Neutrophil (primary cell): ENCODE results near the gene NCKAP5L.
A peak's percentile ranks its signal among the peaks of the same experiment; 100 is the strongest.
"Not testable (repeated sequence)": the region's sequence is repeated elsewhere in the genome, so short reads cannot be mapped to it uniquely, and the experiment has no call there.

Experiments used
- H3K27ac ChIP-seq: fragments of 200-600 bp; sonication (generic); 2 replicates; pipeline ENCODE4 v1.5.1; 2016; ENCODE audit warnings: mild to moderate bottlenecking, moderate library complexity
- H3K27me3 ChIP-seq: fragments of 200-600 bp; sonication (generic); 2 replicates; pipeline ENCODE4 v1.6.0; 2016; ENCODE audit warnings: mild to moderate bottlenecking
- H3K36me3 ChIP-seq: fragments of 200-600 bp; sonication (generic); 2 replicates; pipeline ENCODE4 v1.5.1; 2017
- H3K4me1 ChIP-seq, 2 experiments: fragments of 200-600 bp in 1 of 2; sonication (generic) in 1 of 2; 1 replicate in 1 of 2; 2 replicates in 1 of 2; pipeline versions ENCODE4 v1.5.1 to v1.6.1; 2013 to 2016; ENCODE audit warnings: low read depth in 1 of 2, low read length in 1 of 2, mild to moderate bottlenecking in 1 of 2, moderate library complexity in 1 of 2; ENCODE audit not compliant: control insufficient read depth in 1 of 2, insufficient read depth in 1 of 2
- H3K4me3 ChIP-seq, 2 experiments: fragments of 200-600 bp in 1 of 2; sonication (generic) in 1 of 2; 1 replicate in 1 of 2; 2 replicates in 1 of 2; pipeline ENCODE4 v1.5.1; 2013 to 2016; ENCODE audit warnings: low read depth in 1 of 2, low read length in 1 of 2, mild to moderate bottlenecking in 1 of 2, moderate library complexity in 1 of 2
- H3K9me3 ChIP-seq: fragments of 200-600 bp; sonication (generic); 2 replicates; pipeline ENCODE4 v1.5.1; 2016
- TF ChIP-seq, protein P1 (sequence below): fragments of 200-600 bp; sonication (generic); IDR thresholded peaks from 2 replicates; pipeline ENCODE4 v1.5.1; 2016; ENCODE audit warnings: antibody characterized with exemption

The NCKAP5L gene

DNA sequence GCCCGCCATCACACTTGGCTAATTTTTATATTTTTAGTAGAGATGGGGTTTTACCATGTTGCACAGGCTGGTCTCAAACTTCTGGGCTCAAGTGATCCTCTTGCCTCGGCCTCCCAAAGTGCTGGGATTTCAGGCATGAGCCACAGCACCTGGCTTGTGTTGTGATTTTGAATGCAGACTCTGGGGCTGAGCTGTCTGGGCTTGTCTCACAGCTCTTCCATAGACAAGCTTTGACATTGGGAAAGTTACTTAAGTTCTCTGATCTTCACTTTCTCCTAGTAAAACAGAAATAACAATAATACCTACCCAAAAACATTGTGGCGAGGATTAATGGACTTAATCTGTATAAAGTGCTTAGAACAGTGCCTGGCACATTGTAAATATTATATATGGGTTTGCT is 50.9 kb downstream of the NCKAP5L start:
- no peak overlapping the region for H3K4me3 ChIP-seq
- peaks cover 10% of the 10 kb centered on the region for H3K27me3 ChIP-seq
- TF ChIP-seq, protein P1, sequence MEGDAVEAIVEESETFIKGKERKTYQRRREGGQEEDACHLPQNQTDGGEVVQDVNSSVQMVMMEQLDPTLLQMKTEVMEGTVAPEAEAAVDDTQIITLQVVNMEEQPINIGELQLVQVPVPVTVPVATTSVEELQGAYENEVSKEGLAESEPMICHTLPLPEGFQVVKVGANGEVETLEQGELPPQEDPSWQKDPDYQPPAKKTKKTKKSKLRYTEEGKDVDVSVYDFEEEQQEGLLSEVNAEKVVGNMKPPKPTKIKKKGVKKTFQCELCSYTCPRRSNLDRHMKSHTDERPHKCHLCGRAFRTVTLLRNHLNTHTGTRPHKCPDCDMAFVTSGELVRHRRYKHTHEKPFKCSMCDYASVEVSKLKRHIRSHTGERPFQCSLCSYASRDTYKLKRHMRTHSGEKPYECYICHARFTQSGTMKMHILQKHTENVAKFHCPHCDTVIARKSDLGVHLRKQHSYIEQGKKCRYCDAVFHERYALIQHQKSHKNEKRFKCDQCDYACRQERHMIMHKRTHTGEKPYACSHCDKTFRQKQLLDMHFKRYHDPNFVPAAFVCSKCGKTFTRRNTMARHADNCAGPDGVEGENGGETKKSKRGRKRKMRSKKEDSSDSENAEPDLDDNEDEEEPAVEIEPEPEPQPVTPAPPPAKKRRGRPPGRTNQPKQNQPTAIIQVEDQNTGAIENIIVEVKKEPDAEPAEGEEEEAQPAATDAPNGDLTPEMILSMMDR, result no peak
- H3K36me3 ChIP-seq, result no peaks in the 10 kb centered on the region
- H3K27ac ChIP-seq, result no peak overlapping the region
- peaks cover 12 to 14% of the 10 kb centered on the region in 2 experiments for H3K4me1 ChIP-seq
- H3K9me3 ChIP-seq, result no peaks in the 10 kb centered on the region

DNA sequence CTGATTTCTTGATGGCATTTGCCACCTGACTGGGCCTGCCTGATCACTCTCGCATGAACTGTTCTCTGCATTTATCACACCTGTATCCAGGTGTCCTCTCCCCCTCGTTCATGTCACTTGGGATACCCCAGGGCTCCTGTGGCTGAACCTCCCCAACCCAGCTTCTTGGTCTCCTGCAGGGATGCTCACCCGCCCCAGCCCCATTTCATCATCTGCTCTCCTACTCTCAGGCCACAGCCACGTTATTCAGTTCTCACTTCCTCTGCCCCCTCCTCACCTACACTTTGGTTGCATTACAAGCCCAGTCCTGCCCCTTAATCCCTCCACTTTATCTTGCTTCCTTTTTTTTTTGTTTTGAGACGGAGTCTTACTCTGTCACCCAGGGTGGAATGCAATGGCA is 51.4 kb downstream of the NCKAP5L start:
- no peaks in the 10 kb centered on the region for H3K36me3 ChIP-seq
- peaks cover 12 to 14% of the 10 kb centered on the region in 2 experiments for H3K4me1 ChIP-seq
- no peaks in the 10 kb centered on the region for H3K9me3 ChIP-seq
- TF ChIP-seq, protein P1, result no peak
- no peak overlapping the region for H3K4me3 ChIP-seq
- no peak overlapping the region for H3K27ac ChIP-seq
- peaks cover 8% of the 10 kb centered on the region for H3K27me3 ChIP-seq

DNA sequence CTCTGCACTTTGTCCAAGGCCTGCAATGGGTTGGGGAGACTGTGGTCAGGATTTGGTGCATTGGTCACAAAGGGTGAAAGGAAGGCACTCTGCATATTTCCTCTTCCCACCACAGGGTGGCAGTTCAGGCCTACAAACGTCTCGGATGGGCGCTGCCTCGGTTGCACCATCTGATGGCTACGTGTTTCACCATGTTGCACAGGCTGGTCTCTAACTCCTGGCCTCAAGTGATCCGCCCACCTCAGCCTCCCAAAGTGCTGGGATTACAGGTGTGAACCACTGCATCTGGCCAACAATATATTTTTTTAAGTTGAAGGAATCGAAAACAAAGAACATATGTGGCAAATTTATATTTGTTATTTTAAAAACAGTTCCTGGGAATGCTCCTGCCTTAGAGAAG is 51.8 kb downstream of the NCKAP5L start:
- Histone ChIP-seq H3K27me3 (peaks cover 8% of the 10 kb centered on the region), H3K36me3 (no peaks in the 10 kb centered on the region), H3K4me1 (peaks cover 12 to 14% of the 10 kb centered on the region in 2 experiments), H3K27ac (no peak overlapping the region), H3K4me3 (no peak overlapping the region), H3K9me3 (no peaks in the 10 kb centered on the region)
- TF ChIP-seq, protein P1, result peak; percentile 74

DNA sequence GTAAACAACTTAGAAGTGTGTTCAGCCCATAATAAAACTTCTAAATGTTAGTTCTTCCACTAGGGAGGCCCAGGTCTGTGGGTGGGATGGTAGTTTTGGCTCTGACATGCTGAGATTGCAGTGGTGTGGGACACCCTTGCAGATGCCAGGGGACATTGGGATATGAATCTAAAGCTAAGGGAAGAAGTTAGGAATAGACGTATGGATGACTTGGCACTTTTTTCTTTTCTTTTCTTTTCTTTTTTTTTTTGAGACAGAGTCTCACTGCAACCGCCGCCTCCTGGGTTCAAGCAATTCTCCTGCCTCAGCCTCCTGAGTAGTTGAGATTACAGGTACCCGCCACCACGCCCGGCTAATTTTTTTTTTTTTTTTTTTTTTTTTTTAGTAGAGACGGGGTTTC is 55.1 kb downstream of the NCKAP5L start:
- not testable (repeated sequence) for H3K4me3 ChIP-seq, H3K36me3 ChIP-seq, H3K27ac ChIP-seq, H3K9me3 ChIP-seq, H3K27me3 ChIP-seq
- peaks cover 11 to 12% of the 10 kb centered on the region in 2 experiments for H3K4me1 ChIP-seq

DNA sequence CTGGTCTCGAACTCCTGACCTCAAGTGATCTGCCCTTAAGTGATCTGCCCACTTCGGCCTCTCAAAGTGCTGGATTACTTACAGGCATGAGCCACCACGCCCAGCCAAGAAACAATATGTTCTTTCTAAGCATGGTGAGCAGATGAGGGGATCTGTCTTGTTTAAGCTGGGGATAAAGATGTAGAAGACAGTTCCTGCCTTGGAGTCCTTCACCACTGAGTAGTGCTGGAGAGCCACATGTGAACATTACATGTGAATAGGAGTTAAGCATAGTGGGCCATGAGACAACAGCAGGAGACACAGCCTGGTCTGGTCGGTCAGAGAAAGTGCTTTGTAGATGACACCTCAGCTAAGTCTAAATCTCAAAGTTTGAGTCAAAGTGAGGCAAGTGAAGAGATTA is 60.9 kb downstream of the NCKAP5L start:
- TF ChIP-seq, protein P1, result no peak
- Histone ChIP-seq H3K27me3 (no peaks in the 10 kb centered on the region), H3K27ac (no peak overlapping the region), H3K9me3 (no peaks in the 10 kb centered on the region), H3K36me3 (peaks cover 31% of the 10 kb centered on the region), H3K4me1 (peaks cover 6 to 11% of the 10 kb centered on the region in 2 experiments), H3K4me3 (no peak overlapping the region)

DNA sequence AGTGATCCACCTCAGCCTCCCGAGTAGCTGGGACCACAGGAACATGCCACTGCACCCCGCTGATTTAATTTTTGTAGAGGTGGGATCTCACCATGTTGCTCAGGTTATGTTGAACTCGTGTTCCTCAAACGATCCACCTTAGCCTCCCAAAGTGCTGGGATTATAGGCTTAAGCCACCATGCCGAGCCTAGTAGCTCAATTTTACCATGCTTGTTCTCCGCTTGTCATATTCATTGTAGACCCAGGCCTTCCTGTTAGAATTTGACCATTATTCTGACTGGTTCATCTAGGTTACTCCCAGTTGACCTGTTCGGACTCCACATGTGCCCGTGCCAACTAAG is 62.1 kb downstream of the NCKAP5L start:
- Histone ChIP-seq H3K9me3 (no peaks in the 10 kb centered on the region), H3K4me3 (no peak overlapping the region), H3K27me3 (no peaks in the 10 kb centered on the region), H3K4me1 (peaks cover 7 to 14% of the 10 kb centered on the region in 2 experiments), H3K36me3 (peaks cover 44% of the 10 kb centered on the region), H3K27ac (no peak overlapping the region)
- TF ChIP-seq, protein P1, result no peak
